Measurements from ENCODE around the gene PSMG1. TPM values are rescaled to one million over a fixed set of nuclear protein-coding genes. Genes with fewer than 3 reads are reported as not detected.
A peak's percentile ranks its signal among the peaks of the same experiment; 100 is the strongest.

The PSMG1 gene
- total and polyA plus RNA-seq, 9 of the 15 experiments (the other 6 are each of a cell fraction or from before 2014, with no cell fraction given) = 54.5 to 427 (median 328) TPM

DNA sequence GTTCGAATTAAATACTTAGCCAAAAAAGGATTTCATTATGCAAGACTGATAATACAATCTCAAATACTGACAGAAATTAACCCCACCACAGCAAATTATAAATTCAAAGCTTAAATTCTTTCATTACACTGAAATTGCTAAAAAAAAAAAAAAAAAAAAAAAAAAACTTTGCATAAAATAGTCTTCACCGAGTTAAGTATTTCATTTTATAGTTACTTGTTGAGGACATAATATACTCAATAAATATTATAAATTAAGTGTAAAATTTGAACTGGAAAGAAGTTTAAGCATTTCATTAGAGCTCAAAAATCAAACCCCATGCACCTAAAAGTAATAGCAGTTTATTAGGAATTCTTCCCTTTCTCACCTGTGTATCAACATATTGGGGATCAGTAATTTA is 1.9 kb upstream of the PSMG1 start:
- H3K4me1 ChIP-seq (replicated peaks in 1 of 2; ENCODE audit: control insufficient read depth in 2 of 2, insufficient read depth in 2 of 2, low read length in 2 of 2) = peaks cover 8 to 11% of the 10 kb centered on the region in 2 experiments; a peak in 4 of 5 replicates
- no peak for DNase-seq (ENCODE audit: extremely low read depth in 1 of 4, low spot score in 3 of 4)
- no peak for ATAC-seq
- H3K27ac ChIP-seq (ENCODE audit: extremely low read depth, low read depth, low read length) = no peak overlapping the region
- no peak overlapping the region for H3K4me3 ChIP-seq
- no peak overlapping the region for H3K4me2 ChIP-seq (ENCODE audit: insufficient read depth, low read length)
- intact Hi-C loops (cut with micrococcal nuclease) (loop anchor here (10.0 kb wide), 1 partner anchor 130 kb away; the partner anchor contains the start of gene BRWD1), in situ Hi-C loops (cut with MboI) (no loop called here)
- no peaks in the 10 kb centered on the region; the same call in 1 of the 2 replicates for H4K20me1 ChIP-seq (replicated peaks; ENCODE audit: control insufficient read depth, insufficient read depth, low read length)
- ChIA-PET CTCF (ENCODE audit: low intra/inter-chr PET ratio) (no interaction called here), POLR2A (interaction anchor here (0.9 to 2.6 kb wide), 2 partner anchors 14 to 202 kb away, joined by 3 to 19 read pairs; no protein-coding TSS in a partner anchor)
- no peak overlapping the region for H2AFZ ChIP-seq (ENCODE audit: low read depth, low read length)
- H3K9me3 ChIP-seq (replicated peaks; ENCODE audit: control insufficient read depth, insufficient read depth, low read depth, low read length) = no peaks in the 10 kb centered on the region
- WGBS (ENCODE audit: insufficient coverage, low coverage, missing lambda C conversion rate) = 57% methylated on average over 2 of the region's 2 CpGs
- H3K79me2 ChIP-seq (ENCODE audit: control insufficient read depth, insufficient read depth, low read length) = peaks cover 43% of the 10 kb centered on the region
- TF ChIP-seq JUNB (CRISPR knock-in tag; conservative IDR thresholded peaks at IDR 0.05) = no peak
- TF ChIP-seq RHOXF2B (CRISPR knock-in tag; conservative IDR thresholded peaks at IDR 0.05) = no peak
- TF ChIP-seq ZNF121 (CRISPR knock-in tag; conservative IDR thresholded peaks at IDR 0.05) = no peak
- TF ChIP-seq HNRNPL (IDR thresholded peaks at IDR 0.05; ENCODE audit: low read depth, low read length) = 0 out of 2 replicates have a peak, but pooled peaks have one; percentile 65
- no peak for TF ChIP-seq MYC (IDR thresholded peaks at IDR 0.05; ENCODE audit: low read depth, low read length)
- no peak for TF ChIP-seq MYC (CRISPR knock-in tag; IDR thresholded peaks at IDR 0.05; ENCODE audit: borderline replicate concordance, low read depth)
- TF ChIP-seq ZEB2 (IDR thresholded peaks at IDR 0.05) = no peak
- no peak for TF ChIP-seq SMARCA4 (IDR thresholded peaks at IDR 0.05)
- TF ChIP-seq CTBP1 (IDR thresholded peaks at IDR 0.05; ENCODE audit: borderline replicate concordance) = no peak
- TF ChIP-seq, protein P1, sequence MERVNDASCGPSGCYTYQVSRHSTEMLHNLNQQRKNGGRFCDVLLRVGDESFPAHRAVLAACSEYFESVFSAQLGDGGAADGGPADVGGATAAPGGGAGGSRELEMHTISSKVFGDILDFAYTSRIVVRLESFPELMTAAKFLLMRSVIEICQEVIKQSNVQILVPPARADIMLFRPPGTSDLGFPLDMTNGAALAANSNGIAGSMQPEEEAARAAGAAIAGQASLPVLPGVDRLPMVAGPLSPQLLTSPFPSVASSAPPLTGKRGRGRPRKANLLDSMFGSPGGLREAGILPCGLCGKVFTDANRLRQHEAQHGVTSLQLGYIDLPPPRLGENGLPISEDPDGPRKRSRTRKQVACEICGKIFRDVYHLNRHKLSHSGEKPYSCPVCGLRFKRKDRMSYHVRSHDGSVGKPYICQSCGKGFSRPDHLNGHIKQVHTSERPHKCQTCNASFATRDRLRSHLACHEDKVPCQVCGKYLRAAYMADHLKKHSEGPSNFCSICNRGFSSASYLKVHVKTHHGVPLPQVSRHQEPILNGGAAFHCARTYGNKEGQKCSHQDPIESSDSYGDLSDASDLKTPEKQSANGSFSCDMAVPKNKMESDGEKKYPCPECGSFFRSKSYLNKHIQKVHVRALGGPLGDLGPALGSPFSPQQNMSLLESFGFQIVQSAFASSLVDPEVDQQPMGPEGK (CRISPR knock-in tag; IDR thresholded peaks at IDR 0.05; ENCODE audit: borderline replicate concordance) = no peak
- 0 out of 4 replicates have a peak, but pooled peaks of 1 of the 2 experiments have one; percentile 4 for TF ChIP-seq CSDE1 (IDR thresholded peaks at IDR 0.05)
- no peak for TF ChIP-seq ZNF551 (CRISPR knock-in tag; IDR thresholded peaks at IDR 0.05)
- TF ChIP-seq, protein P2, sequence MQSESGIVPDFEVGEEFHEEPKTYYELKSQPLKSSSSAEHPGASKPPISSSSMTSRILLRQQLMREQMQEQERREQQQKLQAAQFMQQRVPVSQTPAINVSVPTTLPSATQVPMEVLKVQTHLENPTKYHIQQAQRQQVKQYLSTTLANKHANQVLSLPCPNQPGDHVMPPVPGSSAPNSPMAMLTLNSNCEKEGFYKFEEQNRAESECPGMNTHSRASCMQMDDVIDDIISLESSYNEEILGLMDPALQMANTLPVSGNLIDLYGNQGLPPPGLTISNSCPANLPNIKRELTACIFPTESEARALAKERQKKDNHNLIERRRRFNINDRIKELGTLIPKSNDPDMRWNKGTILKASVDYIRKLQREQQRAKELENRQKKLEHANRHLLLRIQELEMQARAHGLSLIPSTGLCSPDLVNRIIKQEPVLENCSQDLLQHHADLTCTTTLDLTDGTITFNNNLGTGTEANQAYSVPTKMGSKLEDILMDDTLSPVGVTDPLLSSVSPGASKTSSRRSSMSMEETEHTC (IDR thresholded peaks at IDR 0.05) = no peak
- peaks cover 23% of the 10 kb centered on the region for H3K36me3 ChIP-seq (ENCODE audit: control insufficient read depth, insufficient read depth, low read length)
- no peak for FAIRE-seq
- peak overlapping the region in 1 of 2 experiments; percentile 95; a peak in 1 of 4 replicates for H3K9ac ChIP-seq (ENCODE audit: insufficient read depth in 1 of 2, low read depth in 2 of 2, low read length in 2 of 2)
- H3K9me1 ChIP-seq (ENCODE audit: control insufficient read depth, insufficient read depth, low read length) = no peaks in the 10 kb centered on the region
- no TSS peak for BruUV-seq (replicated peaks)
- H3K27me3 ChIP-seq (ENCODE audit: control insufficient read depth in 2 of 2, insufficient read depth in 2 of 2, low read length in 2 of 2) = no peaks in the 10 kb centered on the region
